Measurements from ENCODE around the gene RMI2. TPM values are rescaled to one million over a fixed set of nuclear protein-coding genes. Genes with fewer than 3 reads are reported as not detected.

RMI2 gene
- total RNA-seq, 6 experiments from 2014 or later = 0.37 to 2.9 (median 1.0) TPM

DNA sequence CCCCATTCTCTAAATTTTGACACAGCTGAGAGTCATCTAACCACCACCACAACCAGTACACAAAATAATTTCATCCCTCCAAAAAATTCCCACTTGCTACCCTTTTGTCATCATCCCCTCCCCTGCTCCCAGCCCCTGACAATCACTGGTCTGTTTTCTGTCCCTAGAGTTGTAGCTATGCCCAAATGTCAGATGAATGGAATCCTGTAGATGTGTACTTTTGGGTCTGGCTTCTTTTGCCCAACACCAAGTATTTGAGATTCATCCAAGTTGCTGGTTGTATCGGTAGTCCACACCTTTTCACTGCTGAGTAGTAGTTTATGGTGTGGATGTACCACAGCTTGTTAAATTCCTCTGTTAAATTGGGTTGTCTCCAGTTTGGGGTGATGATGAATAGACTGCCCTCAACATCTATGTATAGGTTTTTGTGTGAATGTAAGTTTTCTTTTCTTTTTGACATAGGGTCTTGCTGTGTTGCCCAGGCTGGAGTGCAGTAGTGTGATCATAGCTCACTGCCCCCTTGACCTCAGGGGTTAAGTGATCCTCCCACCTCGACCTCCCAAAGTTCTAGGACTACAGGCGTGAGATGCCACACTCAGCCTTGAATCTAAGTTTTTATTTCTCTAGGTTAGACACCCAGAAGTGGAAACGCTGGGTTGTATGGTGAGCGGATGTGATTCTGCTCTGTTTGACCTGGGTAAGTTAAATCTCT is 14.6 kb upstream of the RMI2 start:
- intact Hi-C loops (cut with DNase I) = no loop called here

DNA sequence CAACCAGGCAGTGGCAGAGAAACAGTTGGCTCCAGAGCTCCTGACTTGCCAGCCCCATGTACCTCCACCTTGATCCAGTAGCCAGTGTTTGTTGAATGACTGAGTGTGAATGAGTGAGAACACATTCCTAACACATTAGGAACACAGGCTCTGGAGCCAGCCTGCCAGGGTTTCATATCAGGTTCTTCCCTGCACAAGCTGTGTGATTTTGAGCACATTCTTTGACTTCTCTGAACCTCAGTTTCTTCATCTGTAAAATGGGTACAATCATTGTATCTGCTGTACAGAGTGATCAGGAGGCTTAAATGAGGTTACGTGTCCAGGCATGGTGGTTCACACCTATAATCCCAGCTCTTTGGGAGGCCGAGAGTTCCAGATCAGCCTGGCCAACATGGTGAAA is 13.3 kb upstream of the RMI2 start:
- no peak overlapping the region for H3K27ac ChIP-seq

More for the DNA sequence above, 14.6 kb upstream of the RMI2 start:
- Histone ChIP-seq H3K4me3 (no peak overlapping the region), H3K9me3 (no peaks in the 10 kb centered on the region), H3K27me3 (no peaks in the 10 kb centered on the region), H3K36me3 (no peaks in the 10 kb centered on the region), H3K27ac (no peak overlapping the region), H3K4me1 (no peaks in the 10 kb centered on the region)
- ATAC-seq = no peak
- TF ChIP-seq, protein P1, sequence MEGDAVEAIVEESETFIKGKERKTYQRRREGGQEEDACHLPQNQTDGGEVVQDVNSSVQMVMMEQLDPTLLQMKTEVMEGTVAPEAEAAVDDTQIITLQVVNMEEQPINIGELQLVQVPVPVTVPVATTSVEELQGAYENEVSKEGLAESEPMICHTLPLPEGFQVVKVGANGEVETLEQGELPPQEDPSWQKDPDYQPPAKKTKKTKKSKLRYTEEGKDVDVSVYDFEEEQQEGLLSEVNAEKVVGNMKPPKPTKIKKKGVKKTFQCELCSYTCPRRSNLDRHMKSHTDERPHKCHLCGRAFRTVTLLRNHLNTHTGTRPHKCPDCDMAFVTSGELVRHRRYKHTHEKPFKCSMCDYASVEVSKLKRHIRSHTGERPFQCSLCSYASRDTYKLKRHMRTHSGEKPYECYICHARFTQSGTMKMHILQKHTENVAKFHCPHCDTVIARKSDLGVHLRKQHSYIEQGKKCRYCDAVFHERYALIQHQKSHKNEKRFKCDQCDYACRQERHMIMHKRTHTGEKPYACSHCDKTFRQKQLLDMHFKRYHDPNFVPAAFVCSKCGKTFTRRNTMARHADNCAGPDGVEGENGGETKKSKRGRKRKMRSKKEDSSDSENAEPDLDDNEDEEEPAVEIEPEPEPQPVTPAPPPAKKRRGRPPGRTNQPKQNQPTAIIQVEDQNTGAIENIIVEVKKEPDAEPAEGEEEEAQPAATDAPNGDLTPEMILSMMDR (IDR thresholded peaks at IDR 0.05) = no peak
- TF ChIP-seq POLR2A (IDR thresholded peaks at IDR 0.05) = no peak
- DNase-seq = no peak
- 79% methylated on average over 3 of the region's 5 CpGs for WGBS (ENCODE audit: insufficient coverage, low coverage, low lambda C conversion rate, missing lambda C conversion rate)

DNA sequence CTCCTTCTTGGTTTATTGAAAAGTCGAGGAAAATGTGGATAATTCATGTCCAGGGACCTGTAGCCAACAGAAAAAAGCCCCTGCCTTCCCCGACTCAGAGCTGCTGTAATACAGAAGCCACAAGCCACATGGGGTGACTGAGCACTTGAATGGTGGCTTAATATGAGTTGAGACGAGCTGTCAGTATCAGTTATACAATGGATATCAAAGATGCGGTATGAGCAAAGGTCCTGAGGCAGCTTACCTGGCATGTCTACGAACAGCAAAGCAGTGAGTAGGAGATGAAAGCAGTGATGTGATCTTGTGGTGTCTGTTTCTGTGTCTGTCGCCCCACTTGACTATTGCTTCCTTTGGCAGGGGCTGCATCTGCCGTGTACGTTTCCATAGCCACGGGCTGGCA is 12.2 kb upstream of the RMI2 start:
- 71% methylated on average over 4 of the region's 9 CpGs for WGBS (ENCODE audit: insufficient coverage, low coverage, low lambda C conversion rate, missing lambda C conversion rate)
- Histone ChIP-seq H3K4me3 (no peak overlapping the region), H3K9me3 (no peaks in the 10 kb centered on the region), H3K4me1 (no peaks in the 10 kb centered on the region), H3K27ac (no peak overlapping the region), H3K36me3 (no peaks in the 10 kb centered on the region), H3K27me3 (no peaks in the 10 kb centered on the region)
- intact Hi-C loops (cut with DNase I) = no loop called here
- TF ChIP-seq POLR2A (IDR thresholded peaks at IDR 0.05) = no peak
- TF ChIP-seq, protein P1 (IDR thresholded peaks at IDR 0.05) = no peak
- DNase-seq (no peak), ATAC-seq (no peak)

More for the DNA sequence above, 13.3 kb upstream of the RMI2 start:
- Histone ChIP-seq H3K4me3 (no peak overlapping the region), H3K36me3 (no peaks in the 10 kb centered on the region), H3K9me3 (no peaks in the 10 kb centered on the region), H3K27me3 (no peaks in the 10 kb centered on the region), H3K4me1 (no peaks in the 10 kb centered on the region)
- DNase-seq (no peak), ATAC-seq (no peak)
- WGBS (ENCODE audit: insufficient coverage, low coverage, low lambda C conversion rate, missing lambda C conversion rate) = 90% methylated on average over 2 of the region's 2 CpGs
- TF ChIP-seq, protein P1 (IDR thresholded peaks at IDR 0.05) = no peak
- no peak for TF ChIP-seq POLR2A (IDR thresholded peaks at IDR 0.05)
- intact Hi-C loops (cut with DNase I) = no loop called here

DNA sequence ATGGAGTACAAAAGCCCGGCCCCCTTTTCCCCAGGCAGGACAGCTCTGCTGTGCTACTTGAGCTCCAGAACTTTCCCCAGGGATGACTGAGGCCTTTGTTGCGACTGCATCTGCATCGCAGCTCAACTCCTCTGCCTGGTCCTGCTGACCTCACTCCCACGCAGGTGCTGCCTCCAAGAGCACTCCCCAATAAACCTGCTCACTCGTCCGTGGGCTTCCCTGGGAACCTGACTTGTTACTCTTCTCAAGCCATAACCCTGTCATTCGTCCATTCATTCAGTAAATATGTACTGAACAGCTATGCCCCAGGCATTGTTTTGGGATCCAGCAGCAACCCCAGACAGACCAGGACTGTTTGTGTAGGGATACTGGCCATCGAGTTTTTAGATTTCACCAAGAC is 11.6 kb upstream of the RMI2 start:
- H3K36me3 ChIP-seq = no peaks in the 10 kb centered on the region
- ATAC-seq (no peak), DNase-seq (no peak)
- TF ChIP-seq, protein P1 (IDR thresholded peaks at IDR 0.05) = no peak
- no peak for TF ChIP-seq POLR2A (IDR thresholded peaks at IDR 0.05)
- WGBS (ENCODE audit: insufficient coverage, low coverage, low lambda C conversion rate, missing lambda C conversion rate) = 71% methylated on average over 4 of the region's 8 CpGs
- no peak overlapping the region for H3K4me3 ChIP-seq
- H3K27me3 ChIP-seq = no peaks in the 10 kb centered on the region
- H3K4me1 ChIP-seq = no peaks in the 10 kb centered on the region
- H3K27ac ChIP-seq = no peak overlapping the region
- intact Hi-C loops (cut with DNase I) = no loop called here
- H3K9me3 ChIP-seq = no peaks in the 10 kb centered on the region
